H9 (cell line): ENCODE data around the gene AGAP3. TPM values are rescaled to one million over a fixed set of nuclear protein-coding genes. Genes with fewer than 3 reads are reported as not detected.

Experiments
- DNase-seq: peaks from one replicate; pipeline ENCODE4 v3.0.0-alpha.2; 2017
- H2AFZ ChIP-seq: one replicate; pipeline ENCODE4 v1.6.1; 2013; ENCODE audit warnings: mild to moderate bottlenecking, low read length, control low read depth, moderate library complexity
- H2AK5ac ChIP-seq: 2 replicates; pipeline ENCODE4 v1.6.1; 2013; ENCODE audit warnings: low read length, control low read depth, mixed read lengths; ENCODE audit not compliant: insufficient read length
- H2BK120ac ChIP-seq: one replicate; pipeline ENCODE4 v1.6.1; 2013; ENCODE audit warnings: low read depth, mild to moderate bottlenecking, low read length, control low read depth, inconsistent platforms; ENCODE audit not compliant: poor library complexity, severe bottlenecking
- H2BK12ac ChIP-seq: 2 replicates; pipeline ENCODE4 v1.6.1; 2013; ENCODE audit warnings: low read length, control low read depth, mixed read lengths, low read depth; ENCODE audit not compliant: insufficient read length
- H2BK15ac ChIP-seq: 2 replicates; pipeline ENCODE4 v1.6.1; 2013; ENCODE audit warnings: low read depth, low read length, control low read depth
- H2BK20ac ChIP-seq: one replicate; pipeline ENCODE4 v1.6.1; 2013; ENCODE audit warnings: low read depth, mild to moderate bottlenecking, low read length, control low read depth, inconsistent platforms; ENCODE audit not compliant: poor library complexity, severe bottlenecking
- H2BK5ac ChIP-seq: 2 replicates; pipeline ENCODE4 v1.6.1; 2013; ENCODE audit warnings: low read length, control low read depth, mixed read lengths; ENCODE audit not compliant: insufficient read length
- H3K14ac ChIP-seq: 2 replicates; pipeline ENCODE4 v1.6.1; 2013; ENCODE audit warnings: low read length, control low read depth; ENCODE audit not compliant: insufficient read depth
- H3K18ac ChIP-seq: 2 replicates; pipeline ENCODE4 v1.6.1; 2013; ENCODE audit warnings: low read depth, mild to moderate bottlenecking, mixed read lengths, low read length, control low read depth; ENCODE audit not compliant: insufficient read length
- H3K23ac ChIP-seq: 2 replicates; pipeline ENCODE4 v1.6.1; 2013; ENCODE audit warnings: low read length, control low read depth, mixed read lengths, low read depth; ENCODE audit not compliant: insufficient read length
- H3K23me2 ChIP-seq: 2 replicates; pipeline ENCODE4 v1.6.1; 2013; ENCODE audit warnings: low read depth, mild to moderate bottlenecking, mixed read lengths, low read length, control low read depth; ENCODE audit not compliant: insufficient read length, poor library complexity, severe bottlenecking
- H3K27ac ChIP-seq: 2 replicates; pipeline ENCODE4 v1.5.1; 2013; ENCODE audit warnings: low read length, control low read depth, mixed read lengths, low read depth; ENCODE audit not compliant: insufficient read length
- H3K27me3 ChIP-seq: 2 replicates; pipeline ENCODE4 v1.6.1; 2013; ENCODE audit warnings: low read length, control low read depth, inconsistent platforms; ENCODE audit not compliant: insufficient read depth
- H3K4ac ChIP-seq: 2 replicates; pipeline ENCODE4 v1.6.1; 2013; ENCODE audit warnings: low read depth, mild to moderate bottlenecking, control low read depth, inconsistent platforms, low read length, moderate library complexity
- H3K4me1 ChIP-seq: 2 replicates; pipeline ENCODE4 v1.6.1; 2013; ENCODE audit warnings: low read length, control low read depth, inconsistent platforms; ENCODE audit not compliant: insufficient read depth
- H3K4me2 ChIP-seq: 2 replicates; pipeline ENCODE4 v1.6.1; 2013; ENCODE audit warnings: low read length, control low read depth, mixed read lengths; ENCODE audit not compliant: insufficient read length, insufficient read depth
- H3K56ac ChIP-seq: 2 replicates; pipeline ENCODE4 v1.6.1; 2013; ENCODE audit warnings: low read depth, mild to moderate bottlenecking, mixed read lengths, low read length, control low read depth; ENCODE audit not compliant: insufficient read length
- H3K79me1 ChIP-seq: 2 replicates; pipeline ENCODE4 v1.6.1; 2013; ENCODE audit warnings: low read depth, mild to moderate bottlenecking, moderate library complexity, low read length, control low read depth, inconsistent platforms; ENCODE audit not compliant: insufficient read depth, poor library complexity, severe bottlenecking
- H3K79me2 ChIP-seq: 2 replicates; pipeline ENCODE4 v1.6.1; 2013; ENCODE audit warnings: low read length, control low read depth, inconsistent platforms; ENCODE audit not compliant: insufficient read depth
- H3K9ac ChIP-seq: 2 replicates; pipeline ENCODE4 v1.6.1; 2013; ENCODE audit warnings: low read length, control low read depth, mixed read lengths; ENCODE audit not compliant: insufficient read length; ENCODE audit errors: extremely low read depth
- H3K9me3 ChIP-seq: one replicate; pipeline ENCODE4 v1.6.1; 2013; ENCODE audit warnings: low read depth, low read length, inconsistent platforms; ENCODE audit not compliant: control insufficient read depth
- H3T11ph ChIP-seq: one replicate; pipeline ENCODE4 v1.6.1; 2013; ENCODE audit warnings: mild to moderate bottlenecking, low read length, control low read depth, inconsistent platforms
- H4K20me1 ChIP-seq: one replicate; pipeline ENCODE4 v1.6.1; 2013; ENCODE audit not compliant: control insufficient read depth, insufficient read length, insufficient read depth
- H4K5ac ChIP-seq: 2 replicates; pipeline ENCODE4 v1.6.1; 2013; ENCODE audit warnings: low read depth, mild to moderate bottlenecking, mixed read lengths, low read length, control low read depth; ENCODE audit not compliant: insufficient read length
- H4K8ac ChIP-seq: replicated peaks from 2 replicates; pipeline ENCODE4 v1.6.1; 2013; ENCODE audit warnings: low read length, control low read depth, mixed read lengths, low read depth; ENCODE audit not compliant: insufficient read length
- H4K91ac ChIP-seq: 2 replicates; pipeline ENCODE4 v1.6.1; 2013; ENCODE audit warnings: low read depth, mild to moderate bottlenecking, moderate library complexity, mixed read lengths, low read length, control low read depth; ENCODE audit not compliant: insufficient read length
- H3K27ac Mint-ChIP-seq, 3 experiments: 2 replicates in 2 of 3; 3 replicates in 1 of 3; pipeline ENCODE4 v1.8.0; 2020 to 2021; ENCODE audit warnings: mixed read lengths in 3 of 3, mild to moderate bottlenecking in 1 of 3, moderate library complexity in 1 of 3
- H3K27me3 Mint-ChIP-seq: 2 replicates; pipeline ENCODE4 v1.8.0; 2021; ENCODE audit warnings: low read depth, mild to moderate bottlenecking, moderate library complexity, mixed read lengths
- H3K36me3 Mint-ChIP-seq, 3 experiments: 2 replicates in 2 of 3; 3 replicates in 1 of 3; pipeline ENCODE4 v1.8.0; 2020 to 2021; ENCODE audit warnings: low read depth in 3 of 3, mixed read lengths in 3 of 3; ENCODE audit not compliant: insufficient read depth in 1 of 3
- H3K4me1 Mint-ChIP-seq, 2 experiments: 2 replicates each; pipeline ENCODE4 v1.8.0; 2020; ENCODE audit warnings: mixed read lengths in 2 of 2
- H3K4me3 Mint-ChIP-seq, 2 experiments: 2 replicates in 1 of 2; 3 replicates in 1 of 2; pipeline ENCODE4 v1.8.0; 2020 to 2021; ENCODE audit warnings: mild to moderate bottlenecking in 2 of 2, mixed read lengths in 2 of 2, moderate library complexity in 1 of 2
- H3K9me3 Mint-ChIP-seq, 2 experiments: 2 replicates in 1 of 2; 3 replicates in 1 of 2; pipeline ENCODE4 v1.8.0; 2020; ENCODE audit warnings: mild to moderate bottlenecking in 2 of 2, mixed read lengths in 2 of 2, moderate library complexity in 1 of 2
- WGBS: extraction: QIAGEN DNeasy Blood & Tissue Kit; methylation state at CpG from one replicate; pipeline ENCODE4 v1.1.7; 2013; ENCODE audit warnings: missing lambda C conversion rate, low lambda C conversion rate, mixed read lengths; ENCODE audit not compliant: insufficient read length; ENCODE audit errors: extremely low coverage; 5-methylcytosine and 5-hydroxymethylcytosine counted together
- total RNA-seq: library from RNA; stranded (reverse); gene quantifications from 2 replicates; pipeline ENCODE4 v1.2.1, GENCODE V29; 2021
- TF ChIP-seq, protein P1 (sequence below): fragments of 200-600 bp; sonication (generic); conservative IDR thresholded peaks from 3 replicates; pipeline ENCODE4 v1.8.0; 2021; ENCODE audit warnings: antibody characterized with exemption, mild to moderate bottlenecking

AGAP3 gene
- total RNA-seq, 1 experiment from 2014 or later = 97.7 TPM

DNA sequence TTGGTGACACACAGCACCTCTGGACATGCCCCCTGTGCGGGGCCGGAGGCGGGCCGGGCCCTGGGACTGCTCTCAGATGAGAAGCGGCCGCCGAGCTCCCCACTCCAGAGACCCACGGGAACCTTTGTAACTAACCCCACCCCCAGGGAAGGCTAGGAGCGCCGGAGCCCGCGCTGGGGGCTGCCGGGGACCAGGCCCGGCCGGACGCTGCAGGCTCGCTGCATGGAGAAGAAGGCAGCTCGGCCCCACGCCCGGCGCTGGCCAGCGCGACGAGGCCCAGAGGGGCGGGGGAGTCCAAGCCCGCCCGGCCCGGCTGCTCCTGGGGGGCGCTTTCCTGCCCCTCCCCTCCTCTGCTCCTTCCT, 36.5 kb downstream of the AGAP3 start:
- Histone ChIP-seq H3K9me3 (no peaks in the 10 kb centered on the region), H4K20me1 (no peaks in the 10 kb centered on the region), H3K14ac (no peak overlapping the region), H2BK5ac (no peak overlapping the region), H3K18ac (no peak overlapping the region), H4K8ac (no peak overlapping the region), H3K79me1 (no peaks in the 10 kb centered on the region), H3K4me1 (peaks cover 3% of the 10 kb centered on the region; the same call in 1 of the 2 replicates), H3K27me3 (no peaks in the 10 kb centered on the region), H3T11ph (no peak overlapping the region), H3K9ac (no peak overlapping the region), H3K27ac (no peak overlapping the region), H2BK15ac (no peak overlapping the region), H2BK12ac (no peak overlapping the region), H2BK120ac (no peak overlapping the region), H3K4me2 (no peak overlapping the region), H3K56ac (no peak overlapping the region), H2AFZ (no peak overlapping the region), H3K23ac (no peak overlapping the region), H2BK20ac (no peak overlapping the region), H3K79me2 (no peaks in the 10 kb centered on the region), H3K23me2 (peaks cover 10% of the 10 kb centered on the region), H4K5ac (no peak overlapping the region), H2AK5ac (no peak overlapping the region), H3K4ac (no peak overlapping the region), H4K91ac (no peak overlapping the region)
- no CpG with 5 or more reads among the region's 29 CpGs for WGBS
- TF ChIP-seq, protein P1, sequence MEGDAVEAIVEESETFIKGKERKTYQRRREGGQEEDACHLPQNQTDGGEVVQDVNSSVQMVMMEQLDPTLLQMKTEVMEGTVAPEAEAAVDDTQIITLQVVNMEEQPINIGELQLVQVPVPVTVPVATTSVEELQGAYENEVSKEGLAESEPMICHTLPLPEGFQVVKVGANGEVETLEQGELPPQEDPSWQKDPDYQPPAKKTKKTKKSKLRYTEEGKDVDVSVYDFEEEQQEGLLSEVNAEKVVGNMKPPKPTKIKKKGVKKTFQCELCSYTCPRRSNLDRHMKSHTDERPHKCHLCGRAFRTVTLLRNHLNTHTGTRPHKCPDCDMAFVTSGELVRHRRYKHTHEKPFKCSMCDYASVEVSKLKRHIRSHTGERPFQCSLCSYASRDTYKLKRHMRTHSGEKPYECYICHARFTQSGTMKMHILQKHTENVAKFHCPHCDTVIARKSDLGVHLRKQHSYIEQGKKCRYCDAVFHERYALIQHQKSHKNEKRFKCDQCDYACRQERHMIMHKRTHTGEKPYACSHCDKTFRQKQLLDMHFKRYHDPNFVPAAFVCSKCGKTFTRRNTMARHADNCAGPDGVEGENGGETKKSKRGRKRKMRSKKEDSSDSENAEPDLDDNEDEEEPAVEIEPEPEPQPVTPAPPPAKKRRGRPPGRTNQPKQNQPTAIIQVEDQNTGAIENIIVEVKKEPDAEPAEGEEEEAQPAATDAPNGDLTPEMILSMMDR = no peak
- no peak overlapping the region for H3K27ac Mint-ChIP-seq
- peaks cover 19 to 26% of the 10 kb centered on the region in 2 experiments for H3K4me1 Mint-ChIP-seq
- no peak overlapping the region for H3K4me3 Mint-ChIP-seq
- peaks cover 18% of the 10 kb centered on the region for H3K27me3 Mint-ChIP-seq
- peaks cover 33 to 64% (median 55%) of the 10 kb centered on the region in 3 experiments for H3K36me3 Mint-ChIP-seq
- no peaks in the 10 kb centered on the region for H3K9me3 Mint-ChIP-seq
- no peak for DNase-seq
